Measurements from ENCODE around the gene TRPM3. TPM values are rescaled to one million over a fixed set of nuclear protein-coding genes. Genes with fewer than 3 reads are reported as not detected.

The TRPM3 gene
- total and polyA plus RNA-seq, 2 of the 8 experiments (the other 6 are each of a cell fraction or from before 2014, with no cell fraction given), result 2.4 to 10.9 TPM

GRCh38 chr9:70963554-70963953 is 157.9 kb downstream of the TRPM3 start (continued):
- TF ChIP-seq ATF2 (IDR thresholded peaks at IDR 0.05; ENCODE audit: low read length) (no peak), TEAD4 (IDR thresholded peaks at IDR 0.05; ENCODE audit: low read depth, low read length) (no peak), HDAC6 (IDR thresholded peaks at IDR 0.05; ENCODE audit: low read depth, low read length) (no peak), BCL11A (IDR thresholded peaks at IDR 0.05; ENCODE audit: low read depth in 2 of 2, low read length in 2 of 2) (no peak)

Measured in H1 (cell line).